ENCODE measurements around the gene FLNC.

- TF ChIP-seq CTCF (IDR thresholded peaks at IDR 0.05 in 8 of 11, conservative IDR thresholded peaks at IDR 0.05 in 3 of 11) (no peak), POLR2A (IDR thresholded peaks at IDR 0.05) (no peak), POLR2AphosphoS5 (IDR thresholded peaks at IDR 0.05) (no peak)
Observed at GRCh38 chr7:128811631-128812430, 18.4 kb upstream of the FLNC start.
